GM21529 (cell line): Measurements from ENCODE around the gene TAPT1.
"Not testable (repeated sequence)": the region's sequence is repeated elsewhere in the genome, so short reads cannot be mapped to it uniquely, and the experiment has no call there.

Source experiments
- ATAC-seq: cut with Tn5 transposase; IDR thresholded peaks from one replicate; pipeline ENCODE4 v1.9.1; 2021; ENCODE audit not compliant: unreplicated experiment

TAPT1 gene

GRCh38 chr4:16225863-16226815, at the start of gene TAPT1:
TAPT1 (minus strand) TSS chr4:16226471; CDS start chr4:16226457, 14 bp downstream.
- peak; percentile 76 for ATAC-seq

GRCh38 chr4:16271411-16271810, 45.1 kb upstream of the TAPT1 start:
- ATAC-seq, result no peak

GRCh38 chr4:16270454-16271328, 44.4 kb upstream of the TAPT1 start:
- ATAC-seq, result no peak

- not testable (repeated sequence) for ATAC-seq
Measured at GRCh38 chr4:16269742-16270453, 43.6 kb upstream of the TAPT1 start.

- no peak for ATAC-seq
Measured at GRCh38 chr4:16269240-16269639, 43.0 kb upstream of the TAPT1 start.

- no peak for ATAC-seq
Measured at GRCh38 chr4:16268290-16268689, 42.0 kb upstream of the TAPT1 start.

GRCh38 chr4:16267639-16268038, 41.4 kb upstream of the TAPT1 start:
- no peak for ATAC-seq

- no peak for ATAC-seq
Measured at GRCh38 chr4:16265820-16266219, 39.5 kb upstream of the TAPT1 start.

- ATAC-seq, result peak; percentile 78
Measured at GRCh38 chr4:16264798-16265197, 38.5 kb upstream of the TAPT1 start.

- ATAC-seq, result no peak
Measured at GRCh38 chr4:16263056-16263455, 36.8 kb upstream of the TAPT1 start.

GRCh38 chr4:16262188-16262587, 35.9 kb upstream of the TAPT1 start:
- no peak for ATAC-seq

GRCh38 chr4:16261313-16261878, 35.1 kb upstream of the TAPT1 start:
- no peak for ATAC-seq

- no peak for ATAC-seq
Measured at GRCh38 chr4:16259889-16260246, 33.6 kb upstream of the TAPT1 start.

GRCh38 chr4:16259241-16259888, 33.1 kb upstream of the TAPT1 start:
- ATAC-seq, result no peak

- ATAC-seq, result no peak
Measured at GRCh38 chr4:16257611-16258010, 31.3 kb upstream of the TAPT1 start.

GRCh38 chr4:16256343-16256742, 30.1 kb upstream of the TAPT1 start:
- no peak for ATAC-seq

- ATAC-seq, result no peak
Measured at GRCh38 chr4:16255730-16256129, 29.5 kb upstream of the TAPT1 start.

GRCh38 chr4:16253127-16253960, 27.1 kb upstream of the TAPT1 start:
- no peak for ATAC-seq

GRCh38 chr4:16250661-16251365, 24.5 kb upstream of the TAPT1 start:
- ATAC-seq, result no peak
